Measurements from ENCODE around the gene MORN3.
"Not testable (repeated sequence)": the region's sequence is repeated elsewhere in the genome, so short reads cannot be mapped to it uniquely, and the experiment has no call there.

MORN3 gene

DNA sequence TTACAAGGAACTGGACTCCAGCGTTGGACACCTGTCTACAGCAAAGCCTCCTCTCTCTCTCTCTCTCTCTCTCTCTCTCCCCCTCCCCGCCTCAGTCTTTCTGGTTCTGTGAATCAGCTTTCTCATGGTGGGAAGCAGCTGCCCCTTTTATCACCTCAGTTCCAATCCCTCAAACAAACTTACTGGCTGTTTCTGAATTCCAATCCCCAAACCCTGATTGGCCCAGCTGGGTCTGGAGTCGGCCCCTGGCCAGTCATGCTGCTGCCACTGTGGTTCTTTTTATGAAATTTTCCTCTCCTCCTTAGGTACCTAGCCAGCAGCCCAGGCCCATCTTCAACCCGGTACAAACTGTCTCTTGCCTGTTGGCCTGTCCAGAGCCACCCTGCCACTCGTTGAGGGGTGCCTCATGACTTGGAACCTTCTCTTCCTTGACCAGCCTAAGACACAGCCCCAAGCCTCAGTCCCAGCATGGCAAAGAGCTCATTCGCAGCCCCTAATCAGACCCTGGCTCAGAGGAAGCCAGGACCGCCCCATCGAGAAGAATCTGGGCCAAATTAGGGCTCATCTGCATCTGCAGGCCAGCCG, 9.4 kb upstream of the MORN3 start:
- DNase-seq (ENCODE audit: low read depth), result peak; percentile 70
- H3K4me3 ChIP-seq (ENCODE audit: low read depth, low read length), result no peak overlapping the region
- TF ChIP-seq, protein P1, sequence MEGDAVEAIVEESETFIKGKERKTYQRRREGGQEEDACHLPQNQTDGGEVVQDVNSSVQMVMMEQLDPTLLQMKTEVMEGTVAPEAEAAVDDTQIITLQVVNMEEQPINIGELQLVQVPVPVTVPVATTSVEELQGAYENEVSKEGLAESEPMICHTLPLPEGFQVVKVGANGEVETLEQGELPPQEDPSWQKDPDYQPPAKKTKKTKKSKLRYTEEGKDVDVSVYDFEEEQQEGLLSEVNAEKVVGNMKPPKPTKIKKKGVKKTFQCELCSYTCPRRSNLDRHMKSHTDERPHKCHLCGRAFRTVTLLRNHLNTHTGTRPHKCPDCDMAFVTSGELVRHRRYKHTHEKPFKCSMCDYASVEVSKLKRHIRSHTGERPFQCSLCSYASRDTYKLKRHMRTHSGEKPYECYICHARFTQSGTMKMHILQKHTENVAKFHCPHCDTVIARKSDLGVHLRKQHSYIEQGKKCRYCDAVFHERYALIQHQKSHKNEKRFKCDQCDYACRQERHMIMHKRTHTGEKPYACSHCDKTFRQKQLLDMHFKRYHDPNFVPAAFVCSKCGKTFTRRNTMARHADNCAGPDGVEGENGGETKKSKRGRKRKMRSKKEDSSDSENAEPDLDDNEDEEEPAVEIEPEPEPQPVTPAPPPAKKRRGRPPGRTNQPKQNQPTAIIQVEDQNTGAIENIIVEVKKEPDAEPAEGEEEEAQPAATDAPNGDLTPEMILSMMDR (IDR thresholded peaks at IDR 0.05; ENCODE audit: control insufficient read depth, extremely low read depth, insufficient read depth), result no peak

DNA sequence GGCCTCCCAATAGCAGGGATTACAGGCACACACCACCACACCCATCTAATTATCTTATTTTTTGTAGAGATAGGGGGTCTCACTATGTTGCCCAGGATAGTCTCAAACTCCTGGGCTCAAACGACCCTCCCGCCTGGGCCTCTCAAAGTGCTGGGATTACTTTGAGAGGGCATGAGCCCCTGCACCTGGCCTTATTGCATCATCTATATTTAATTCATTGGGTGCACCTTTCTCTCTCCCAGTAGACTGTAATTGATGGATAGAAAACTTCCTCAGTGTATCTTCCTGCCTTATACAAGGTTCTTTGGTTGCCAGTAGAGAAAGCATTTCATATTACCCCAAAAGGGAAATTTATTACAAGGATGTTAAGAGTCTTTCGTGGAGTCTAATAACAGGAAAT, 8.9 kb upstream of the MORN3 start:
- DNase-seq (ENCODE audit: low read depth), result no peak
- no peak overlapping the region for H3K4me3 ChIP-seq (ENCODE audit: low read depth, low read length)
- TF ChIP-seq, protein P1 (IDR thresholded peaks at IDR 0.05; ENCODE audit: control insufficient read depth, extremely low read depth, insufficient read depth), result no peak

DNA sequence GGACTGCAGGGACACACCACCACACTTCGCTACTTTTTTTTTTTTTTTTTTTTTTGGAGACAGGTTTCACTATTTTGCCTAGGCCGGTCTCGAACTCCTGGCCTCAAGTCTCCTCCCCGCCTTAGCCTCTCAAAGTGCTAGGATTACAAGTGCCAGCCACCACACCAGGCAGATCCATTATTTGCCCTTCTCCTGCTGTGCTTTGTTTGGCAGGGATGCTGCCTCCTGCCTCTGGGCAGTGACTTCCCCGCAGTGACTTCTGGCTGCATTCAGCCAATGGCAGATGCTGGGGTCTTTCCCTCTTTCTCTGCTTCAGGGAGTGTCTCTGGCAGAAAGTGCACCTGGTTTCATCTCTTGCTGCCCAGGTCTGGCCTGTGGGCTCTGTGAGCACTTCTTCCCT, 6.7 kb upstream of the MORN3 start:
- TF ChIP-seq, protein P1 (IDR thresholded peaks at IDR 0.05; ENCODE audit: control insufficient read depth, extremely low read depth, insufficient read depth), result no peak
- H3K4me3 ChIP-seq (ENCODE audit: low read depth, low read length), result no peak overlapping the region
- DNase-seq (ENCODE audit: low read depth), result no peak

DNA sequence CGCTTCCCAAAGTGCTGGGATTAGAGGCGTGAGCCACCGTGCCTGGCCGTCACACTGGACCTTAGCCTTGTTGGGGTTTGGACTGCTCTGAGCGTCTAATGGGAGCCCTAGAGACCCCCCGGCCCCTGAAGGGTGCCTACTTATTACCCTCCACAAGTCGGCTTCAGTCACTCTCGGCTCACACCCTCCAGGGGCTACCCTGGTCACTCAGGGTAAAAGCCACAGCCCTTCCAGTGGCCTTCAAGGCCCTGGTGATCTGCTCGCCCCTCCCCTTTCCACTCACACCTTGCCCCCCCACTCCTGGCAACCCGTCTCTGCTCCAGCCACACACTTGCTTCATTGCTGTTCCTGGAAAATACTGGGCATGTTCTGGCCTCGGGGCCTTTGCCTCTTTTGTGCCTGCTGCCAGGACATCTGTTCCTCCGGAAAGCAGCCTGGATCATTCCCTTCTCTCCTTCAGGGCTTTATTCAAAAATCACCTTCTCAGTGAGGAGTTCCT, 3.6 kb upstream of the MORN3 start:
- H3K4me3 ChIP-seq (ENCODE audit: low read depth, low read length), result peak overlapping the region; percentile 53
- TF ChIP-seq, protein P1 (IDR thresholded peaks at IDR 0.05; ENCODE audit: control insufficient read depth, extremely low read depth, insufficient read depth), result no peak
- no peak for DNase-seq (ENCODE audit: low read depth)

DNA sequence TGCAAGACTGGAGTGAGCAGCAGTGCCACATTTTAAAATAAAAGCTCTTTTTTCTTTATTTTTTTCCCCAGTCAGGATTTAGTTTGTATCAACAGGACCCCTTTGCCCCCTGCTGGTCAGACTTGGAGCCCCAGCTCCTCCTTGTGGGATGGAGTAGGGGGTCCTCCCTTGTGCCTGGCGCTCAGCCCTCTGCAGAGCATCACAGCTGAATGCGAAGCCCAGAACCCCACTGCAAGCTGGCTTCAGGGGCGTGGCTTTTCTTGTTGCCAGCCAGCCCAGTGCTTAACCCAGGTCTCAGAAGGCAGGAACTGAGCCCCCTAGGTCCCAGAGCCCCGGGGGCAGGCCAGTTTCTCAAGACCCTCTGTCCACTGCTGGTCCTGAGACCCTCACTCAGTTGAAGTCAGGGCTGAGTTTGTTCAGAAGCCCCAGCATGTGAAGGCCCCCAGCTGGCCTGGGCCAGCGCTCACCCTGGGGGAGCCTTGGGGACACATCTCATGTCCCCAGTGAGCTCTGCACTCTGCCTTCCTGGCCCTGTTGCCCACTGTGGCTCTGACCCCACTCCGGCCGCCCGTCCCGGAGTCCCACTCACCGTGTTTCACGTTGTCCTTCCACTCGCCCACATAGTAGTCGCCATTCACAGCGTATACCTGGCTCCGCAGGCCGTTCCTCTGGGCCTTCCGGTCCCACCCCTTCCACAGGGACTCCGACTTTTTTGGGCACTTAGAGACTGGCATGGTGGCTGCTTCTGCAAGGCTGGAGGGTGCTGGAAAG, 519 bp downstream of the MORN3 start:
- DNase-seq (ENCODE audit: low read depth), result no peak
- no peak overlapping the region for H3K4me3 ChIP-seq (ENCODE audit: low read depth, low read length)
- TF ChIP-seq, protein P1 (IDR thresholded peaks at IDR 0.05; ENCODE audit: control insufficient read depth, extremely low read depth, insufficient read depth), result peak; percentile 45

DNA sequence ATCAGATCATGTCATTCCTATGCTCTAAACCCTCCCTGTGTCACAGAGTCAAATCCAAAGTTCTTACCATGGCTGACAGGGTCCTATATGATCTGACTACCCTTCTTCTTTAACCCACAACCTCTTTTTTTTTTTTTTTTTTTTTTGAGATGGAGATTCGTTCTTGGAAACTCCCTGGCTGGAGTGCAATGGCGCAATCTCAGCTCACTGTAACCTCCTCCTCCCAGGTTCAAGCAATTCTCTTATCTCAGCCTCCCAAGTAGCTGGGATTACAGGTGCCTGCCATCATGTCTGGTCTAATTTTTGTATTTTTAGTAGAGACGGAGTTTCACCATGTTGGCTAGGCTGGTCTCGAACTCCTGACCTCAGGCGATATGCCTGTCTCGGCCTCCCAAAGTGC, 2.6 kb downstream of the MORN3 start:
- not testable (repeated sequence) for H3K4me3 ChIP-seq (ENCODE audit: low read depth, low read length); DNase-seq (ENCODE audit: low read depth)

DNA sequence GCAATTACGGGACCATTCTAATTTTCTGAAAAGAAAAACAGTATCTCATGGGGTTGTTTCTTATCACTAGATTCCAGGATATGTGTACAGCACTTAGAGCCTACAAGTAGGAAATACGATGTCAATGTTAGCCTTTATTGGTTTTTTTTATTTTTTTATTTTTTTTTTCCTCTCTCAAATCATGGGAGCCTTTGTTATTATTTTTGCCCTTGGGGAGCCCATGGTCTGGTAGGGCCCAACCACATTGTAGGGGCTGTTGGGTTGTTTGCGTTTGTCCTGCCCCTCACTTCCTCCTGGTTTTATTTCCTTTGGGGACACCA, 5.9 kb downstream of the MORN3 start:
- H3K4me3 ChIP-seq (ENCODE audit: low read depth, low read length), result no peak overlapping the region
- no peak for DNase-seq (ENCODE audit: low read depth)
- TF ChIP-seq, protein P1 (IDR thresholded peaks at IDR 0.05; ENCODE audit: control insufficient read depth, extremely low read depth, insufficient read depth), result no peak

DNA sequence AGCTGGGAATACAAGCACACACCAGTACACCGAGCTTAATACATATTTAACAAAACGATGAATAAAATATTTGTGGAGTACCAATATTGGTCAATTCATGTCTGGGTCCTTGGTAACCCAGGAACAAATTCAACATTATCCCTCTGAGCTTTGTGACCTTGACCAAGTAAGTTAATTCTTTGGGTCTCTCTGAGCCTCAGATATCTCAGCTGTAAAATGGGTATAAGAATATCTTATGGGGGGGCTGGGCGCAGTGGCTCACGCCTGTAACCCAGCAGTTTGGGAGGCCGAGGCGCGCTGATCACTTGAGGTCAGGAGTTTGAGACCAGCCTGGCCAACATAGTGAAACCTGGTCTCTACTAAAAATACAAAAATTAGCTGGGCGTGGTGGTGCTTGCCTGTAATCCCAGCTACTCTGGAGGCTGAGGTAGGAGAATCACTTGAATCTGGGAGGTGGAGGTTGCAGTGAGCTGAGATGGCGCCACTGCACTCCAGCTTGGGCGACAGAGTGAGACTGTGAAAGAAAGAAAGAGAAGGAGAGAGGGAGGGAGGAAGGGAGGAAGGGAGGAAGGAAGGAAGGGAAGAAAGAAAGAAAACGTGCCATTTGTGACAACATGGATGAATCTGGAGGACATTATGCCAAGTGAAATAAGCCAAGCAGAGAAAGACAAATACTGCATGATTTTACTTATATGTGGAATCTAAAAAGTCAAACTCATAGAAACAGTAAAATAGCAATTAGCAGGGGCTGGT, 7.9 kb downstream of the MORN3 start:
- H3K4me3 ChIP-seq (ENCODE audit: low read depth, low read length); DNase-seq (ENCODE audit: low read depth): not testable (repeated sequence)

All from LNCaP clone FGC (cell line).